MM.1S (cell line): Measurements from ENCODE around the gene UNC13A.

Source experiments
- DNase-seq: peaks from one replicate; pipeline ENCODE4 v3.0.0-alpha.2; 2015
- H2AFZ ChIP-seq: fragments of 300-600 bp; sonication (generic); 2 replicates; pipeline ENCODE4 v1.6.0; 2016; ENCODE audit warnings: antibody characterized with exemption, low read length
- H3F3A ChIP-seq: fragments of 300-600 bp; sonication (generic); 2 replicates; pipeline ENCODE4 v1.6.1; 2016; ENCODE audit warnings: mild to moderate bottlenecking, antibody characterized with exemption, low read length, moderate library complexity, mixed read lengths; ENCODE audit not compliant: insufficient read depth
- H3K27ac ChIP-seq: fragments of 300-600 bp; sonication (generic); 2 replicates; pipeline ENCODE4 v1.5.1; 2016; ENCODE audit warnings: mild to moderate bottlenecking, low read length
- H3K27me3 ChIP-seq: fragments of 300-600 bp; sonication (generic); replicated peaks from 2 replicates; pipeline ENCODE4 v1.6.0; 2016; ENCODE audit warnings: low read length; ENCODE audit not compliant: insufficient read depth
- H3K36me3 ChIP-seq: fragments of 300-600 bp; sonication (generic); replicated peaks from 2 replicates; pipeline ENCODE4 v1.6.1; 2016; ENCODE audit warnings: mild to moderate bottlenecking, low read length, mixed read lengths; ENCODE audit not compliant: insufficient read depth
- H3K4me1 ChIP-seq: fragments of 300-600 bp; sonication (generic); 2 replicates; pipeline ENCODE4 v1.6.1; 2016; ENCODE audit warnings: low read length, mixed read lengths
- H3K4me2 ChIP-seq: fragments of 300-600 bp; sonication (generic); 2 replicates; pipeline ENCODE4 v1.6.0; 2016; ENCODE audit warnings: low read depth, low read length
- H3K4me3 ChIP-seq: fragments of 300-600 bp; sonication (generic); 2 replicates; pipeline ENCODE4 v1.5.1; 2016; ENCODE audit warnings: low read length, mixed read lengths
- H3K79me2 ChIP-seq: fragments of 300-600 bp; sonication (generic); 2 replicates; pipeline ENCODE4 v1.6.1; 2016; ENCODE audit warnings: mixed run types, low read length, mixed read lengths
- H3K9ac ChIP-seq: fragments of 300-600 bp; sonication (generic); 2 replicates; pipeline ENCODE4 v1.6.1; 2016; ENCODE audit warnings: low read length, mixed read lengths
- H3K9me2 ChIP-seq: fragments of 300-600 bp; sonication (generic); replicated peaks from 2 replicates; pipeline ENCODE4 v1.6.1; 2016; ENCODE audit warnings: mild to moderate bottlenecking, low read length, mixed read lengths; ENCODE audit not compliant: insufficient read depth
- H3K9me3 ChIP-seq: fragments of 300-600 bp; sonication (generic); replicated peaks from 2 replicates; pipeline ENCODE4 v1.6.1; 2016; ENCODE audit warnings: mild to moderate bottlenecking, low read length, mixed read lengths; ENCODE audit not compliant: insufficient read depth
- H4K20me1 ChIP-seq: fragments of 300-600 bp; sonication (generic); 2 replicates; pipeline ENCODE4 v1.6.1; 2016; ENCODE audit warnings: mild to moderate bottlenecking, low read length, moderate library complexity, mixed read lengths; ENCODE audit not compliant: insufficient read depth
- CTCF ChIP-seq: fragments of 300-600 bp; sonication (generic); IDR thresholded peaks from 2 replicates; pipeline ENCODE4 v1.5.1; 2016; ENCODE audit warnings: antibody characterized with exemption, low read length, mixed read lengths
- EZH2 ChIP-seq: fragments of 300-600 bp; sonication (generic); optimal IDR thresholded peaks from 2 replicates; pipeline ENCODE3; 2017; ENCODE audit warnings: low read depth, mild to moderate bottlenecking, antibody characterized with exemption, low read length, mixed read lengths
- EZH2phosphoT487 ChIP-seq: fragments of 300-600 bp; sonication (generic); IDR thresholded peaks from 2 replicates; pipeline ENCODE4 v1.6.1; 2018; ENCODE audit warnings: antibody characterized with exemption, low read length

Gene UNC13A

GRCh38 chr19:17623224-17623935 lies 64.8 kb downstream of the UNC13A start:
- H3K9me2 ChIP-seq, result no peaks in the 10 kb centered on the region
- no peaks in the 10 kb centered on the region for H3F3A ChIP-seq
- H4K20me1 ChIP-seq, result no peaks in the 10 kb centered on the region
- no peak overlapping the region for H3K27ac ChIP-seq
- H3K36me3 ChIP-seq, result no peaks in the 10 kb centered on the region
- H3K9me3 ChIP-seq, result no peaks in the 10 kb centered on the region
- no peaks in the 10 kb centered on the region for H3K4me1 ChIP-seq
- H3K4me3 ChIP-seq, result no peak overlapping the region
- no peaks in the 10 kb centered on the region for H3K79me2 ChIP-seq
- peaks cover 42% of the 10 kb centered on the region for H3K27me3 ChIP-seq
- no peak for TF ChIP-seq CTCF
- TF ChIP-seq EZH2phosphoT487, result no peak
- TF ChIP-seq EZH2, result no peak
- H3K4me2 ChIP-seq, result no peak overlapping the region
- no peak overlapping the region for H3K9ac ChIP-seq
- H2AFZ ChIP-seq, result no peak overlapping the region
- DNase-seq, result no peak

- Histone ChIP-seq H2AFZ (no peak overlapping the region), H3F3A (no peaks in the 10 kb centered on the region), H3K9me3 (no peaks in the 10 kb centered on the region), H3K27ac (no peak overlapping the region), H3K4me3 (no peak overlapping the region), H3K9ac (no peak overlapping the region), H3K4me2 (no peak overlapping the region), H3K79me2 (no peaks in the 10 kb centered on the region), H4K20me1 (no peaks in the 10 kb centered on the region), H3K27me3 (peaks cover 54% of the 10 kb centered on the region), H3K9me2 (no peaks in the 10 kb centered on the region), H3K4me1 (no peaks in the 10 kb centered on the region), H3K36me3 (no peaks in the 10 kb centered on the region)
- no peak for TF ChIP-seq EZH2phosphoT487
- TF ChIP-seq CTCF, result no peak
- no peak for TF ChIP-seq EZH2
- no peak for DNase-seq
Observed at GRCh38 chr19:17620696-17621095, 67.5 kb downstream of the UNC13A start.

GRCh38 chr19:17618936-17619335 lies 69.2 kb downstream of the UNC13A start:
- H3K79me2 ChIP-seq, result no peaks in the 10 kb centered on the region
- H4K20me1 ChIP-seq, result no peaks in the 10 kb centered on the region
- peaks cover 70% of the 10 kb centered on the region for H3K27me3 ChIP-seq
- TF ChIP-seq EZH2phosphoT487 (no peak), EZH2 (no peak), CTCF (no peak)
- no peaks in the 10 kb centered on the region for H3K9me3 ChIP-seq
- H3K36me3 ChIP-seq, result no peaks in the 10 kb centered on the region
- H3K9me2 ChIP-seq, result no peaks in the 10 kb centered on the region
- H3K4me3 ChIP-seq, result no peak overlapping the region
- no peaks in the 10 kb centered on the region for H3K4me1 ChIP-seq
- H3K9ac ChIP-seq, result no peak overlapping the region
- H3F3A ChIP-seq, result no peaks in the 10 kb centered on the region
- DNase-seq, result no peak
- no peak overlapping the region for H3K4me2 ChIP-seq
- H3K27ac ChIP-seq, result no peak overlapping the region
- no peak overlapping the region for H2AFZ ChIP-seq
